Activated naive CD4-positive, alpha-beta T cell (primary cell): Measurements from ENCODE around the gene ST7.
"Not testable (repeated sequence)": the region's sequence is repeated elsewhere in the genome, so short reads cannot be mapped to it uniquely, and the experiment has no call there.

Source experiments
- DNase-seq, 4 experiments: peaks; one replicate each; lab custom pipeline; 2025; lab: John Stamatoyannopoulos, UW

ST7 gene

DNA sequence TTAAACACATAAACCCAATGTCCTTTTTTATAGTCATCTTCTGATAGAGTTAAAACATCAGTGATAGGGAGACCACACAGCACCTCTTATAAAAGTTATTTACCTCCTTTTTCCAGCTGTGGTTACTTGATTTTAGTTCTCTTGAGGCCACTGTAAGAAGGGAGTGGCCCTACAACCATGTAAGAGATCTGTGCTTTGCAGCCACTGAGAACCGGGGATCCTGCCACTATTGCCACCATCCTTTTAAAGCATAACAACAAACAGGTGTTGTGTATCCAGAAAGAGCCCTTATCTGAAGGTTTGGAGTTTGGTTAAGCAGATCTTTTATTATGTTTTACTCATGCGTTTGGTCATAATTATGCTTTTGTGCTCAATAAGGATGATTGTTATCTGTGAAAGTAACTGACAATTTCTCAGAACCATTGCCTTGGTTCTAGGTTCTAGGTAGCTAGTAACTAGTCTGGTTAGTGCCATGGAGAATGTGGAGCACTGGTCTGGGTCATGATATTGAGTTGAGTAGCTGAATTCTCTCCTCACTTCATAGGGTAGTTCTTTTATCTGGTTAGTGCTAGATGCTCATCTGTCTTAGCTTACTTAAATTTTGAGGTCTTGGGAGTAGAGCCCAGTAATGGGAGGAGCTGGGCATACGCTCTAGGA, 56.5 kb downstream of the ST7 start:
- DNase-seq, result no peak

DNA sequence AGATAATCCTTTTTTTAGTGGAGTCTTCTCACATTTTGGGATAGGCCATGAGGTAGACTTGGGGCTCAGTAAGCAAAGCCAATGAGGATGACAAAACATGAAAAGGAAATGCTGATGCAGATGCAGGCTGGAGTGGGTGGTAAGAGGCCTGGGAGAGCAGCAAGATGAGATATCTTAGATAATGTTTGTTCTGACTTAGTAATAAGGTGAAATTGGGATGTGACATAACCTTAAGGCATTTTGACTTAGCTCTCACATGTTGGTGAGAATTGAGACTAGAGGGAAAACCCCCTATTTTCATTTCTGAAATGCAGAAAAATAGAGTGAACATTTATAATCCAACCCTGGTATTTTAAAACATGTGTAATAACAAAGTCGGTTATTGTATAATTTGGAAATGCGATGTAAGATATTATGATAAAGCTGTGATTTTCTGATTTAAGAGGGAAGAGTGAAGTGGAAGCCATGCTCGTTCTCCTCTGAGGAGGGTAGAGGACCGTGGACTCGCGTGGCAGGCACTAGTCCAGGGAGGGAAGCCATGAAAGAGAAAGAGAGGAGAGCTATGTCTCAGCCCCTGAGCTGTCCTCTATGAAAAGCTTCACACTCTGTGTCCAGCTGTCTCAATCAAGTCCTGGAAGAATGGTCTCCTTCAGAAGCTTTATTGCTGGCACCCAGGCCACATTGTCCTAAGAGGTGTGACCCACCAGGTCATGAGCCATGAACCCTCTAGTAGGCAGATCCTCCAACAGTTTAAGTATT, 57.3 kb downstream of the ST7 start:
- DNase-seq, result no peak

DNA sequence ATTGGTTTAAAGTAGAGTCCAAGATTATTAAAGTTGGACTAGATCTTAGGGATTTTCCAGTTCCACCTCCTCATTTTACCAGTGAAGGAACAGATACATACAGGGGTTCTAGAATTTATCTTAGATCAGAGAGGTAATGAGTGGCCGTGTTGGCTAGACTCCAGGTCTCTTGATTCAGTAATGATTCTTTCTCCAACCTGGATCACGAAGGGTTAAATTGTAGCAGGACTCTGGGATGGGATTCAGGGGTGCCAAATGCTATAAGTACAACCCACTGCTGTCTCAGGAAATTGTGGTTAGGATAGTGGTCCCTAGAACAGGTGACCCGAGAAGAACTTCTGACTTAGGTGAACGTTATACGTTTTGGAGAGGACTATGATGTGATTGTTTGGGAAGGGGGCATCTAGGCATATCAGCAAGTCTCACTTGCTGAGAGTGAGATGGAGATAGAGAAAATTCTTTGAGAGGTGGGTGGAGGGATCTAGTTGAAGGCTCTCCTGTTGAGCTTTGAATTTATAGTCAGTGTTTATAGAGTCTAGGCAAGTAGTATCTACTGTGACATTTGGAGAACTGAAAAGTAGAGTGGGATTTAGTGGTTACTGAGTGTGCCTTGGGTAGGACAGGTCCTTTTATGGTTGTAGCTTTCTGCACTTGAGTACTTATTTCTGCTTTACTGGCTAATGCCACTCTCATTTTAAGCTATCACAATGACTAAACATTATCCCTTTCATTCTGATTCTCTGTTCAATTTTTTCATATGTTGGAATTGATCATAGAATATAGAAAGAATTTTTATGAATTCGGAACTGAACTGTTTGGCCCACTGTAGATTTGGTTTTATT, 58.3 kb downstream of the ST7 start:
- no peak for DNase-seq

DNA sequence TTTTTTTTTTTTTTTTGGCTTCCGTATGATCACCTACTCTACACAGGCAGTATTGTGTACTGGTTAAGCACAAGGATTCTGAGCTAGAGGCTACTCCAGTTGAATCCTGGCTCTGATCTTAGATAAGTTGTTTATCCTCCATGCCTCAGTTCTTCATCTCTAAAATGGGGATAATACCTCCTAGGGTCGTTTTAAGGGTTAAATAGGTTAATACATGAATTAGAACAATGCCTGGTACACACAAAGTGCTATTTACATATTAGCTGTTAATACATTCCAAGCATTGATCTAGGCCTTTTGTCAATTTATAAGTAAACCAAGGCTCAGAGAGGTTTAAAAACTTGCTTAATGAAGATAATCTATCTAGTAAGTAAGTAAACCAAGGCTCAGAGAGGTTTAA, 59.0 kb downstream of the ST7 start:
- no peak for DNase-seq

DNA sequence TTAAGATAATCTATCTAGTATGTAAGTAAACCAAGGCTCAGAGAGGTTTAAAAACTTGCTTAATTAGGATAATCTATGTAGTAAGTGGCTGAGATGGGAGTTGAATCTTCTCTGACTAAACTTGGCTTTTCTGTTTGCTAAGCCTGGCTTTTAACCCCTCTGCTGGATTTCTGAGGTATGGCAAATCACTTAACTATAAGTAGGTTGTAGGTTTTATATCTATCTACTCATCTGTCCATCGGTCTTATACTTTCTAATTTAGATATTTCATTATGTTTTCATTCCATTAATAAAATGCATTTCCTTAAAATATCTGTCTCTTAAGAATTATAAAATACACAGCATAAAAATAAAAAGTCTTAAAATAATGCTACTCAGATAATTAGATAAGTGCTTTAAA, 59.4 kb downstream of the ST7 start:
- DNase-seq, result no peak

DNA sequence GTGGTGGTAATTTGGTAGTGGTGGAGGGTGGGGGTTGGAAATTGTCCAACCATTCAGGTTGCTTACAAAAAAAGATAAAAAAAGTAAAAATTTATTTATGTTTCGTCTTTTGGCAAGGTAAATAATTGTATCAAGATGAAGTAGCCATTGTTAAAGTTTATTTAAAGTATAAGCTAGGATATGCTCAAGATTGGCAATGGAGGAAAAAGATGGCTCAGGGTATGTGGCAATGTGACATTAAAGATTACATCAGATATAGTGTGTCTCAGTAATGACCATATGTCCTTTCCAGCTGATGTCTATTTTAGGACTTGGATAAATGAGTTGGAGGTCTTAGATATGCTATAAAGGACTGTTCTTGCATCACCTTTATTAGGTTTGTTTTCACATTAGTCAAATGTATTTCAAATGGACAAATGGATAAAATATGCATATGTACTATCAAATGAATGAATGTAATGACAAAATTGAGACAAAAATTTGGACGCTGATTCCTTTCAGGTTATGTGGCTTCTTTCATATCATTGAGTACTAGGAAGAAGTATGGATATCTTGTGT, 60.9 kb downstream of the ST7 start:
- no peak for DNase-seq

DNA sequence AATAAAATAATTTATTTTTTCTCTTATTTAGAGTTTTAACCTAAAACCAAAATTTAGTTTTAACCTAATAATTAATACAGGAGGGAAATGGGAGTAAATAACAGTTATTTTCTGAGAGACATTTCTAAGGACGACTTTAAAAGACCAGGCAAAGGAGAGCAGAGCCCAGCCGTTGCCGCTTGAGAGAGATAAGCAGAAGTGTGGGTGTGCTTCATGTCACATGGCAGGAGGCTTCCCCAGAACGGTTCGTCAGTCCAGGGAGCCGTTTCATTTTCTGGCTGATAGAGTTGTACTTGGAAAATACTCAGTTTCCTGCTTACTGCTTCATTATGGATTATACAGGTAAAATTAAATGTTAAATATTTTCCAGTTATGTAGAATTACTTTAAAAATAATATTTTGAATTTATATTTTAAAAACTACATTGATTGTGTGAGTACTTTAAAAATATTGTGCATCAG, 61.4 kb downstream of the ST7 start:
- no peak for DNase-seq

DNA sequence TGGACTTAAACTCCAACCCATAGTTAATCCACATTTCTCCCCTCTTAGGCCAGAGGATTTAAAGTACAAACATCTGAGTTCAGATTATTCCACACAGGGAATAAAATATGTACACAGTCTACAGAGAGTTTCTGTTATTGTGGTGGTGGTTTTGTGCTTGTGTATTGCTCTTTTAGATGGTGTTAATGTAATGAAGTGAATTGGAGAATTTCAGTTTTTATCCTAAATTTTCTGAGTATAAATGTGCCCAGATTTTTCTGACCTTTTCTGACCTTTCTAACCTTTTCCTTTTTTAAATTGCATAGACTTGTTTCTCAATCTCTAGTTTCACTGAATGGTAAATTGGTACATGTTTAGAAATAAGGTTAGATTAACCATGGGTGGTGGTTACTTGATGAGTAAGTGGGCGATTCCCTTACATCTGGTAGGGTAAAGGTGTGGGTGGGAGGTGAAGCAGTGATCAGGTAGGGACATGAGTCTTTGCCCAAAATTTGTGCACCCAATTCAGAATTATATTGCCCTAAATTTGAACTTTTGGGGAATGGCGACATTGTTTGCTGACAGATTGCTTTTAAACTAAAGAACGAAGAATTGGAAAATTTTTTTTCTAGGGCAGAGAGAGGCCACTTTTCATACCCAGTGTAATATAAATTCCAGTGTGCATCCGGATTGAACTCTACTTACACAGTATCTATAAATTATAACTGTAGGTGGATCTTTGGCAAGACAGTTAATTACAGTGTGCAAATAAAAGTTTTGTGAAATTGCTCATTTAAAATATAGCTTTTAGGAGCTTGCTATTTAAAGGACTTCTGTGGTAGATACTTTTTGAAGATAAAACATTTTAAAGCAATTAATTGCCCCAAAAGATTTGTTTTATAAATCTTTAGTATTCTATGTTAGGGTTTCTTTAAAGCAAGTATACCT, 62.2 kb downstream of the ST7 start:
- no peak for DNase-seq

DNA sequence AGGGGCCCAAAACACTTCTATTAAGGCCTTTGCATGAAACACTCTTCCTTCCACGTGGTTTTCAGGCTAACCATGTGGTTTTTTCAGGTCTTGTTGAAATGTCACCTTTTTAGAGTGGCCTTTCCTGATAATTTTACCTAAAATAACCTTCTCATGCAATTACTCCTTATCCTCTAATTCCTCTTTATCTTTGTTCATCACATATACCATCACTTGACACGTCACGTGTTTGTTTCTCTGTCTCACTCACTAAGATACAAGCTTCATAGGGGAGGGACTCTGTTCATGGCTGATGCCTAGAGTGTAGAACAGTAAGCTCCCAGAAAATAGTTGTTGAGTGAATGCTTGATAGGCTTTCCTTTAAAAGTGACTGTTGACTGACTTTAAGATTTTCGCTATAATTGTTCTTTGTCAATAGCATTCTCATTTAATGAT, 63.7 kb downstream of the ST7 start:
- no peak for DNase-seq

DNA sequence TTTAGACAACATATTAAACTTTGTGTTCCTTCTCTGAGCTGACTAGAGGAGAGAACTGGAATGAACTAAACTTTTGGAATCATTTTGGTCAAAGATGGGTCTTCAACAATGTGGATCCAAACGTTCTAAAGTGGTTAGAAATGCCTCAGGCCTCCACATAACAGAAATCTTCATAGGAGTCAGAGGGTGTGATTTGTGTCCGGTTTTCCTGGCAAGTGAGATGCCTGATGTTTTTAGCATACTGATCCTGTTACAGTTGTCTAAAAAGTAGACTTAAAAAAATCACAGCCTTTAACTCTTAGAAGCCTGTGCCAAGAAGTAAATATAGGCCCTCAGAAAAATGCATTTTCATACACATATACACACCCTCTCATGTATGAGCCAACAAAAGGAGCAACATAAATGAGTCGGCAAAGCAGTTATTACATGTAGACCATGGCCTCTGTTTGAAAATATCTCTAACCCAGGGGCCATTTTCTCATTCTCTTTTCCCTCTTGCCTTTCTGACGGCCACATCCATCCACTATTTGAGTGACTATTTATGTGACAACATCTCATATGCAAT, 64.5 kb downstream of the ST7 start:
- DNase-seq, result no peak

DNA sequence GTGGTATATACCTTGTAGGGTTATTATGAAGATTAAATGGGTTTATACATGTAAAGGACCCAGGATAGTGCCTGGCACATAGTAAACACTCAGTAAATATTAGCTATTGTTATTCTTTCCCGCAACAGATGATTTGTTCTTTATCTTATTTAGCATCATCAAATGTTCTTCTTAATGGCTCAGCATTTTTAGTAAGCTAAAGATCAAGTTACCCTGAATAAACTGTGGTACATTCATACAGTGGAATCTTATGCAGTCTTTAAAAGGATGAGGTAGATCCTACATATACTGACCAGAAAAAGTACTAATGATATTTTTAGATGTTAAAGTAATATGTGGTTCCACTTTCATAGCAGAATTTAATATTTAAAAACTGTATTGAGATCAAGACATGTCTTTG, 65.4 kb downstream of the ST7 start:
- DNase-seq, result no peak

DNA sequence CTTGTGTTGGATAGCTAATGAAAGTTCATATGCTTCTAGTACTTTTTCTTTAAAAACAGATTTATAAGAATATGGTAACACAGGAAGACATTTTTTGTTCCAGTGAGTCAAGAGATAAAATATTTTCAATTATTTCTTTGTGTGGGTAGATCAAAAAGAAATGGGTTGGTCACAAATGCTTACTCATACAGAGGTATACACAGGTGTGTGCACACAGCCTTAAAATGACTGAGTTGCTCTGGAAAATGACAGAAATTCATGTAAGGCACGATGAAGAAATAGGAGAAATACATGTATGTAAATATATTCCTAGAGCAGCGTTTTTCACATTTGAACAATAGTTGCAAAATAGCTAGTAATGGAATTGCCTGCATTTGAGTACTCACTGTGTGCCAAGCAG, 66.0 kb downstream of the ST7 start:
- DNase-seq, result no peak

DNA sequence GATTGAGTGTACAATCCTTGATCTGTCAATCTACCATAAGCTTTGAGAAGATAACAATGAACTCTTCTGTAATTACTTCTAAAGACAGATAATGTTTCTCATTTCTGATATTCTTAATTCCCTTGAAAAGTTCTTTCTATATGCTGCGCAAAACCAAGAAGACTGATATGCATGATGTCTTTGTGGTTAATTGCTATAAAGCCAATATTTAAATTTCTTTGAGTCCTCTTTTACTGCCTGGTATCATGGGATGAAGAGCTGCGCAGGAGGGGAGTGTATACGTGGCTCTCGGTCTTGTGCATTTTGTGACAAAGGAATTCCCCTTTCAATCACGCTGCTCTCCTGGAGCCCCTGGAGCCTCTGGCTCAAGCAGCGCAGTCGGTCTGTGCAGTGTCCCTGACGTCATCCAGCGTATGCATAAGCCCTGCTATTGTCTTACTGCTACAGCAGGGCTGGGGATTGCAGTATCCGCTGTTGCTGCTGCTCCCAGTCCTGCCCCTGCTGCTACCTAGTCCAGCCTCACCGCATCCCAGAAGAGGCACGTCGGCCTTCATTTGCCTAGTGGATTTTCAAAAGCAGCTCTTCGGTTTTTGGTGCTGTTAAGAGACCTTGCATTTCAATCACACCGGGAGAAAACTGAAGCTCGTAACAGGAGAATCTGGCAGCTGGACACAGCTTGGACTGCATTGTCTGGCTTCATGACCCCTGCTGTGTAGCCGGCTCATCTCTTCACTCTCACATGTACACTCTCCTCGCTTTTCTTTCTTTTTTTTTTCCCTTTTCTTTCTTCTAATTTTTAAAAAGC, 66.7 kb downstream of the ST7 start:
- DNase-seq, result no peak

DNA sequence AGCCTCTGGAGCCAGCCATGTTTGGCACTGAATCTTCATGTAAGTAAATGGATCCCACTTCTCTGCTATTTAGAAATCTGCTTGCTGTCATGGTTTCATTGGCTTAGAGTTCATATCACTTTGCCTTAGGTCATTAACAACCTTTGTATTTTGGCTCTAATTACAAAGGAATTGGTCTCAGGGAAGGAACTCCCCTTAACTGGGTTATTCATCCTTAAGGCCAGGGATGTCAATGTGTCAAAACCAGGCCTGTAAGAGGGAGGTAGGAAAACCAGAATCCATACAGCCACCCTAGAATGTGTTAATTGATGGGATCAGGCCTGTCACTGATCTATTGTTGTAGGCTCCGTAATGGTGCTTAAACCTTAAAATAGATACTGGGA, 67.3 kb downstream of the ST7 start:
- no peak for DNase-seq

DNA sequence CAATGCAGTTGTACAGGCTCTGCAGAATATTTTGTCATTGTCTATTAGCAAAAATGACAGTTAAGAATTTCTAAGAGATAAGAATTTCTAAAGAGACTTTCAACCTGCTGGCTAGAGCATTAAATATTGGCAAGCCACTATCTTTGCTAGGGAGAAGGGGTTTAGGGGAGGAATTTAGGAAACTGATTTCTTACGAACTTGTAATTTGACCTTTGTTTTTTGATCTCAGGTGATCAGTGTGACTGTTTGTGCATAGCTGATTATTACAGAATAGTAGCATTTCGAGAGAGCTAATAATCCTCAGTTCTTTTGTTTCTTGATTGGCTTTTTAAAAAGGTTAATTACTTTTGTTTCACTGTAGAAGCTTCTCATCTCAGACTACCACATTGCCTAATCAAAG, 68.1 kb downstream of the ST7 start:
- DNase-seq, result no peak

DNA sequence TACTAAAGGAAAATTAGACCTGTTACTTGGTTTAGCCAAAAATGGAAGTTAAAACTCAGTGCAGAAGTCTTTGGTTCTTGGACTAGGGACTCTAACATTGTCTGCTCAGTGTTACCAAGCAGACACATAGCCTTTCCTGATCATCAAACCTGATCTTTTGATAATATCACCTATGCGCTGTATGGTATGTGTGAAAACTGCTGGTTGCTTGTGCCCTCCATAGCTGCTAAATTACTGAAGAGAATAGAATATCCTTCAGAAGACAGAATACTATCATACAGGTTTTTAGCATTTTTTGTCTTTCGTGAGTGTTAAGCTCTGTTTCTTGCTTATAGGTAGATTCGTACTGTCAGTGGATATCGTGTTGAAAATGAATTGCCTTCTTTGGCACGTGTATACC, 68.7 kb downstream of the ST7 start:
- DNase-seq, result no peak

DNA sequence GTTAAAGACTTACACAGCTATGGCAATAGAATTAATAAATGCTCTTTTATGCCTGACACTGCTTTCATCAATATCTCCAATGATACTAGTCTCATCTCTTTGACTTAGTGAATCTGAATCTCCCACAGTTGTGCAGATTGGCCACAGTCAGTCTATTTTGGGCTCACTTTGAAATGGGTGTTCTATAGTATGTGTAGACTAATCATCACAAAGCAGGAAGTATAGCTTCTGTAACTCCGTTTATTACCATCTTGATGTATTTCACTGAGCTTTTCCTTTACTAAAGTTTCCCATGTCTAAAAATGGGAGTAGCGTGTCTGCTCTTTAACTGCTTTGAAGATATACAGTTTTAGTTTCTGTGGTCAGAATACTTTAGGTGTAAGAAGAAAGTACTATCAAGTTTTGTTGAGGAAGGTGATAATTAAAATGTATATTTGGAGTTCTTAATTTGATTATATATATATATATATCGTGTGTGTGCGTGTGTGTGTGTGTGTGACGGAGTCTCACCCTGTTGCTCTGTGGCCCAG, 70.1 kb downstream of the ST7 start:
- no peak for DNase-seq

DNA sequence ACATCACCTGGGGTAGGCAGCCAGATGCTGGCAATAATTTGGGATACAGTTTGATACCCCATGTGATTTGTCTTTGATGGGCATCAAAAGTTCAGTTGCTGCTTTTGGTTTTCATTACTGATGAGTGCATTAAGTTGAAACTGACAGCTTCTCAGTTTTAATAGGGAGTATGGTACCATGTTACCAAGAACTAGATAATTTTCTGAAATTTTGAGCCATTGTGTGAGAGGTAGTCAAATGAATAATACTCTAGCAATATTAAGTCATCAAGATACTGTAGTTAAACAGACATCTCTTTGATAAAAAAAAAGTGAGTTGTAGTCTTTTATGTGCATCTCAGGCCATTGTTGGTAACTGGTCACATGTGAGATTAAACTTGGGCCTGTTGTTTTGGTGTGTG, 71.5 kb downstream of the ST7 start:
- no peak for DNase-seq

DNA sequence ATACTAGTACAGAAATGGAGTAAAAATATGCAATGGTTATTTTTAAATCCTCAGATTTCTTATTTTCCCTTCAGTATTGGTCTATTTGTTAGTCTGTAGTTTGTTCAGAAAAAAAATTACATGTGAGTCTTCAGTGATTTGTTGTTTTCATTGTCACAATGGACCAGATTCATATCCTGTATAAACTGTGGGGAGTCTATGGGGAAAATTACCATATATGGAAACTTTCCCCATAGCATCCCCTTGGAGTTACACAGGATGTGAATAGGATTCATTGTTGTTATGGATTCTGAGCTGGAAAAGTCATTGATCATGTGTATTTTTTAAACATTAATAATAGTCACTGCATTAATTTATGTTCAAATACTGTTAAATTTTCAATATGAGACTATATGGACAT, 72.6 kb downstream of the ST7 start:
- DNase-seq, result no peak

DNA sequence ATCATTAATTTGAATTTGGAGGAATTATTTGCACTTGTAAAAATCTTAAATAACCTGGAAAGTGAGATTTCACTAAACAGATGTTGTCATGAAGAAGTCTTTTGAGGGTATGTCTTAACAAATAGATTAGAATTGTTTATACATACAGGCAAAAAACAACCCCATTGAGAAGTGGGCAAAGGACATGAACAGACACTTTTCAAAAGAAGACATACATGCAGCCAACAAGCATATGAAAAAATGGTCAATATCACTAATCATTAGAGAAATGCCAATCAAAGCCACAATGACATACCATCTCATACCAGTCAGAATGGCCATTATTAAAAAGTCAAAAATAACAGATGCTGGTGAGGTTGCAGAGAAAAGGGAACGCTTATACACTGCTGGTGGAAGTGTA, 77.0 kb downstream of the ST7 start:
- not testable (repeated sequence) for DNase-seq
